ENCODE measurements around the gene C7orf33. TPM values are rescaled to one million over a fixed set of nuclear protein-coding genes. Genes with fewer than 3 reads are reported as not detected.

C7orf33 gene
- total RNA-seq, 1 experiment from 2014 or later = not detected

DNA sequence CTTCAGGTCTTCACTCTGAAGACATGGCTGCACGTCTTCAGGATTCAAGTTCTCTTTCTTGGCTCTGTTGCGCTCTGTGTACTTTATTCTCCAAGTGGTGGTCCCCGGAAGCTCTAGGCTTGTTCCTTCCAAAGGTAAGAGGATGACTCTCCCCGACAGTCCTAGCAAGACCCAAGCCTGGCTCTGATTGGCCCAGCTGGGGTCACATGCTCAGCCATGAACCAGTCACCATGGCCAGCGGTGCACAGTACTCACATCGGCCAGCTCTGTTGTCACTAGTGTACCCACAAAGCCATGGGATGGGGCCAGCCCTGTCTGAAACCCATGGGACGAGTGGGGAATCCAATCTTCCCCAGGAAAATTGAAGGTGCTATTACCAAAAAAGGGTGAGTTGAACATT is 5.2 kb upstream of the C7orf33 start:
- Mint-ChIP-seq H3K4me1 (ENCODE audit: insufficient read depth, unreplicated experiment) (no peaks in the 10 kb centered on the region), H3K9me3 (ENCODE audit: unreplicated experiment) (no peaks in the 10 kb centered on the region), H3K27ac (ENCODE audit: low read depth, unreplicated experiment) (no peak overlapping the region), H3K4me3 (ENCODE audit: unreplicated experiment) (no peak overlapping the region), H3K27me3 (ENCODE audit: insufficient read depth, unreplicated experiment) (peaks cover 43% of the 10 kb centered on the region), H3K36me3 (ENCODE audit: insufficient read depth, unreplicated experiment) (no peaks in the 10 kb centered on the region)
- ChIA-PET POLR2A (interaction anchor here (0.8 to 1.7 kb wide), 3 partner anchors 8 to 391 kb away, joined by 3 read pairs; no protein-coding TSS in a partner anchor), CTCF (interaction anchor here (1.1 to 3.4 kb wide), 2 partner anchors 11 to 212 kb away, joined by 3 to 27 read pairs; no protein-coding TSS in a partner anchor)
- intact Hi-C loops (cut with micrococcal nuclease) = no loop called here
- BruUV-seq (replicated peaks) = no TSS peak
- TF ChIP-seq, protein P1, sequence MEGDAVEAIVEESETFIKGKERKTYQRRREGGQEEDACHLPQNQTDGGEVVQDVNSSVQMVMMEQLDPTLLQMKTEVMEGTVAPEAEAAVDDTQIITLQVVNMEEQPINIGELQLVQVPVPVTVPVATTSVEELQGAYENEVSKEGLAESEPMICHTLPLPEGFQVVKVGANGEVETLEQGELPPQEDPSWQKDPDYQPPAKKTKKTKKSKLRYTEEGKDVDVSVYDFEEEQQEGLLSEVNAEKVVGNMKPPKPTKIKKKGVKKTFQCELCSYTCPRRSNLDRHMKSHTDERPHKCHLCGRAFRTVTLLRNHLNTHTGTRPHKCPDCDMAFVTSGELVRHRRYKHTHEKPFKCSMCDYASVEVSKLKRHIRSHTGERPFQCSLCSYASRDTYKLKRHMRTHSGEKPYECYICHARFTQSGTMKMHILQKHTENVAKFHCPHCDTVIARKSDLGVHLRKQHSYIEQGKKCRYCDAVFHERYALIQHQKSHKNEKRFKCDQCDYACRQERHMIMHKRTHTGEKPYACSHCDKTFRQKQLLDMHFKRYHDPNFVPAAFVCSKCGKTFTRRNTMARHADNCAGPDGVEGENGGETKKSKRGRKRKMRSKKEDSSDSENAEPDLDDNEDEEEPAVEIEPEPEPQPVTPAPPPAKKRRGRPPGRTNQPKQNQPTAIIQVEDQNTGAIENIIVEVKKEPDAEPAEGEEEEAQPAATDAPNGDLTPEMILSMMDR (IDR thresholded peaks at IDR 0.05; ENCODE audit: unreplicated experiment) = no peak
- no peak for DNase-seq (ENCODE audit: unreplicated experiment)

DNA sequence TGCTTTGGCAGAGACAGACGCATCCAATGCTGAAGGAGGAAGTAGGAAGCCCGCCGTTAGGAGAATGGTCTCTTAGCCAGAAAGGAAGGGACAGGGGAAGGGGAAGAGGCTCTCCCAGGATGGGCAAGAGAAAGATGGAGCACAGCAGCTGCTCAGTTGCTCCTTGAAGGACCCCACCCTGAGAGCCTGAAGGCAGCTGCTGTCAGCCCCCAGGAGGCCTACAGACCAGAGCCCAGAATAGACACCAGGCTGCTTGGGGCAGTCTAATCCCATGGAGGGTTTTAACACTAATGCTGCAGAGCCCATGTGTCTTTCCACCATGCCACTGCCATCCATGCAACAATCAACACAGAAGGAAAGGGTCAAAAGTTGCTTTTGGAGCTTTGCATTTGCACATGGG is 3.5 kb upstream of the C7orf33 start:
- TF ChIP-seq, protein P1 (IDR thresholded peaks at IDR 0.05; ENCODE audit: unreplicated experiment) = no peak
- Mint-ChIP-seq H3K36me3 (ENCODE audit: insufficient read depth, unreplicated experiment) (no peaks in the 10 kb centered on the region), H3K27ac (ENCODE audit: low read depth, unreplicated experiment) (no peak overlapping the region), H3K27me3 (ENCODE audit: insufficient read depth, unreplicated experiment) (peaks cover 60% of the 10 kb centered on the region), H3K9me3 (ENCODE audit: unreplicated experiment) (no peaks in the 10 kb centered on the region), H3K4me3 (ENCODE audit: unreplicated experiment) (no peak overlapping the region), H3K4me1 (ENCODE audit: insufficient read depth, unreplicated experiment) (no peaks in the 10 kb centered on the region)
- BruUV-seq (replicated peaks) = no TSS peak
- ChIA-PET CTCF (interaction anchor here (1.4 to 1.7 kb wide), 2 partner anchors 11 to 25 kb away, joined by 4 to 6 read pairs; no protein-coding TSS in a partner anchor), POLR2A (interaction anchor here (0.6 kb wide), 1 partner anchor 222 kb away, joined by 3 read pairs; no protein-coding TSS in a partner anchor)
- intact Hi-C loops (cut with micrococcal nuclease) = no loop called here
- DNase-seq (ENCODE audit: unreplicated experiment) = no peak

- intact Hi-C loops (cut with micrococcal nuclease) = no loop called here
- H3K27ac Mint-ChIP-seq (ENCODE audit: low read depth, unreplicated experiment) = no peak overlapping the region
- CTCF ChIA-PET = interaction anchor here (0.6 to 1.7 kb wide), 3 partner anchors 12 to 354 kb away, joined by 3 to 6 read pairs (median 4); no protein-coding TSS in a partner anchor
- no peaks in the 10 kb centered on the region for H3K4me1 Mint-ChIP-seq (ENCODE audit: insufficient read depth, unreplicated experiment)
- no peaks in the 10 kb centered on the region for H3K36me3 Mint-ChIP-seq (ENCODE audit: insufficient read depth, unreplicated experiment)
- DNase-seq (ENCODE audit: unreplicated experiment) = no peak
- no peak overlapping the region for H3K4me3 Mint-ChIP-seq (ENCODE audit: unreplicated experiment)
- peaks cover 65% of the 10 kb centered on the region for H3K27me3 Mint-ChIP-seq (ENCODE audit: insufficient read depth, unreplicated experiment)
- TF ChIP-seq, protein P1 (IDR thresholded peaks at IDR 0.05; ENCODE audit: unreplicated experiment) = no peak
- POLR2A ChIA-PET = no interaction called here
- no TSS peak for BruUV-seq (replicated peaks)
- no peaks in the 10 kb centered on the region for H3K9me3 Mint-ChIP-seq (ENCODE audit: unreplicated experiment)
Observed at GRCh38 chr7:148588168-148588567, 2.4 kb upstream of the C7orf33 start.

DNA sequence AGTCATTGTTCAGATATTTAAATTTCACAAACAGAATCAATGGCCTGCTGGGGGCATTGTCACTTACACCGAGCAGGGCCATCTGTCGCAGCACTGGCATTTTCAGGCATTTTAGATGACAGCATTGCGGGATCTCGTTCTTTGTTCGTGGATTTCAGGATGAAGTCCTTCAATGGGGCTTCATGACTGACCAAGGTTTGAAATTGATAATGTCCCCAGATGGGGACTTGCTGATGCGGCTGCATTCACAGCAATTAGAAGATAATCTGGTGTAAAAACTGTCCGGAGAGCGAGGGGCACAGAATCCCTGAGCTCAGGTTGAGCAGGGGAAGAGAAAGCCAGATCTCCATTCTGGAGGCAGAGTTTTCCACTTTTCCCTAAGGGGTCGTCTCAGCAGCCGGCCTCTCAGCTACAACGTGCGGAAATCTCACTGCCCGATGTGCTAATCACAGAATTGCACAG is 1.9 kb upstream of the C7orf33 start:
- POLR2A ChIA-PET = no interaction called here
- no peaks in the 10 kb centered on the region for H3K9me3 Mint-ChIP-seq (ENCODE audit: unreplicated experiment)
- no peaks in the 10 kb centered on the region for H3K36me3 Mint-ChIP-seq (ENCODE audit: insufficient read depth, unreplicated experiment)
- intact Hi-C loops (cut with micrococcal nuclease) = no loop called here
- no TSS peak for BruUV-seq (replicated peaks)
- TF ChIP-seq, protein P1 (IDR thresholded peaks at IDR 0.05; ENCODE audit: unreplicated experiment) = no peak
- H3K27me3 Mint-ChIP-seq (ENCODE audit: insufficient read depth, unreplicated experiment) = peaks cover 61% of the 10 kb centered on the region
- no peak for DNase-seq (ENCODE audit: unreplicated experiment)
- H3K27ac Mint-ChIP-seq (ENCODE audit: low read depth, unreplicated experiment) = no peak overlapping the region
- CTCF ChIA-PET = interaction anchor here (0.6 to 1.8 kb wide), 3 partner anchors 14 to 353 kb away, joined by 3 to 8 read pairs (median 3); no protein-coding TSS in a partner anchor
- no peak overlapping the region for H3K4me3 Mint-ChIP-seq (ENCODE audit: unreplicated experiment)
- no peaks in the 10 kb centered on the region for H3K4me1 Mint-ChIP-seq (ENCODE audit: insufficient read depth, unreplicated experiment)

Measured in MCF 10A (cell line).